Skeletal muscle tissue (tissue), 4 donors: ENCODE data around the gene CHFR. TPM values are rescaled to one million over a fixed set of nuclear protein-coding genes. Genes with fewer than 3 reads are reported as not detected.
A peak's percentile ranks its signal among the peaks of the same experiment; 100 is the strongest.
"Not testable (repeated sequence)": the region's sequence is repeated elsewhere in the genome, so short reads cannot be mapped to it uniquely, and the experiment has no call there.

Source experiments
- H3K27ac ChIP-seq: one replicate; pipeline ENCODE4 v1.7.0; 2013; ENCODE audit warnings: mild to moderate bottlenecking, low read depth, low read length, inconsistent platforms
- H3K27me3 ChIP-seq, 3 donors: one replicate each; pipeline ENCODE4 v1.7.0; 2013; ENCODE audit warnings: low read length in 3 of 3; ENCODE audit not compliant: control insufficient read depth in 3 of 3, insufficient read depth in 3 of 3
- H3K36me3 ChIP-seq, 3 donors: one replicate each; pipeline ENCODE4 v1.7.0; 2013; ENCODE audit warnings: low read length in 3 of 3; ENCODE audit not compliant: control insufficient read depth in 3 of 3, insufficient read depth in 3 of 3
- H3K4me1 ChIP-seq, 3 donors: one replicate each; pipeline ENCODE4 v1.7.0; 2013; ENCODE audit warnings: low read length in 3 of 3, mild to moderate bottlenecking in 3 of 3; ENCODE audit not compliant: control insufficient read depth in 3 of 3, insufficient read depth in 3 of 3
- H3K4me3 ChIP-seq, 3 donors: one replicate each; pipeline ENCODE4 v1.7.0; 2013; ENCODE audit warnings: low read length in 3 of 3
- H3K9ac ChIP-seq, 3 donors: one replicate each; pipeline ENCODE4 v1.7.0; 2013; ENCODE audit warnings: low read length in 3 of 3, mild to moderate bottlenecking in 3 of 3, moderate library complexity in 2 of 3, low read depth in 1 of 3
- H3K9me3 ChIP-seq, 3 donors: one replicate each; pipeline ENCODE4 v1.7.0; 2013; ENCODE audit warnings: low read length in 3 of 3; ENCODE audit not compliant: control insufficient read depth in 3 of 3
- total RNA-seq: library from RNA; depleted of rRNA; stranded (reverse); fragments of >200 nt; gene quantifications from one replicate; pipeline ENCODE4 v1.2.3, GENCODE V29; 2014
- donor health status: Osteomylitis.

Gene CHFR
- total RNA-seq, 1 donor from 2014 or later, result 14.1 TPM

GRCh38 chr12:132824053-132824452 lies 63.4 kb downstream of the CHFR start:
- no peak overlapping the region for H3K9ac ChIP-seq
- peaks cover 25 to 53% (median 25%) of the 10 kb centered on the region in 3 donors for H3K36me3 ChIP-seq
- H3K27me3 ChIP-seq, result no peaks in the 10 kb centered on the region
- H3K27ac ChIP-seq, result no peak overlapping the region
- H3K9me3 ChIP-seq, result no peaks in the 10 kb centered on the region
- H3K4me3 ChIP-seq, result no peak overlapping the region
- H3K4me1 ChIP-seq, result peaks cover 16 to 23% (median 21%) of the 10 kb centered on the region in 3 donors

- Histone ChIP-seq H3K9me3 (no peaks in the 10 kb centered on the region), H3K4me3 (no peak overlapping the region), H3K4me1 (no peaks in the 10 kb centered on the region), H3K9ac (no peak overlapping the region), H3K27me3 (no peaks in the 10 kb centered on the region), H3K27ac (no peak overlapping the region), H3K36me3 (peaks cover 42 to 57% (median 55%) of the 10 kb centered on the region in 3 donors)
These were observed 68.8 kb downstream of the CHFR start for GRCh38 chr12:132818562-132818961.

GRCh38 chr12:132814232-132814631 lies 73.2 kb downstream of the CHFR start:
- H3K9me3 ChIP-seq, result no peaks in the 10 kb centered on the region
- H3K27me3 ChIP-seq, result no peaks in the 10 kb centered on the region
- H3K36me3 ChIP-seq, result peaks cover 47 to 59% (median 48%) of the 10 kb centered on the region in 3 donors
- H3K27ac ChIP-seq, result no peak overlapping the region
- no peak overlapping the region for H3K9ac ChIP-seq
- no peaks in the 10 kb centered on the region for H3K4me1 ChIP-seq
- no peak overlapping the region for H3K4me3 ChIP-seq

GRCh38 chr12:132813443-132813842 lies 74.0 kb downstream of the CHFR start:
- Histone ChIP-seq H3K4me3 (no peak overlapping the region), H3K27me3 (no peaks in the 10 kb centered on the region), H3K9ac (no peak overlapping the region), H3K9me3 (no peaks in the 10 kb centered on the region), H3K4me1 (no peaks in the 10 kb centered on the region), H3K27ac (no peak overlapping the region), H3K36me3 (peaks cover 46 to 55% (median 47%) of the 10 kb centered on the region in 3 donors)

- Histone ChIP-seq H3K4me3 (no peak overlapping the region), H3K27ac (no peak overlapping the region), H3K9me3 (no peaks in the 10 kb centered on the region), H3K36me3 (peaks cover 44 to 55% (median 50%) of the 10 kb centered on the region in 3 donors), H3K4me1 (no peaks in the 10 kb centered on the region), H3K27me3 (no peaks in the 10 kb centered on the region), H3K9ac (no peak overlapping the region)
These were observed 74.6 kb downstream of the CHFR start for GRCh38 chr12:132812631-132813305.

GRCh38 chr12:132809391-132809790 lies 78.0 kb downstream of the CHFR start:
- not testable (repeated sequence) for H3K4me3 ChIP-seq, H3K9ac ChIP-seq, H3K4me1 ChIP-seq, H3K27ac ChIP-seq, H3K9me3 ChIP-seq, H3K27me3 ChIP-seq
- H3K36me3 ChIP-seq, result peaks cover 42 to 54% (median 51%) of the 10 kb centered on the region in 3 donors

GRCh38 chr12:132807295-132808092 lies 79.9 kb downstream of the CHFR start:
- Histone ChIP-seq H3K9me3 (no peaks in the 10 kb centered on the region), H3K27ac (peak overlapping the region; percentile 36), H3K4me3 (no peak overlapping the region), H3K27me3 (no peaks in the 10 kb centered on the region), H3K36me3 (peaks cover 39 to 52% (median 44%) of the 10 kb centered on the region in 3 donors), H3K9ac (no peak overlapping the region), H3K4me1 (peaks cover 0 to 7% (median 0%) of the 10 kb centered on the region in 3 donors)

- Histone ChIP-seq H3K27ac (no peak overlapping the region), H3K27me3 (no peaks in the 10 kb centered on the region), H3K36me3 (peaks cover 39 to 52% (median 40%) of the 10 kb centered on the region in 3 donors), H3K9me3 (no peaks in the 10 kb centered on the region), H3K4me3 (no peak overlapping the region), H3K9ac (no peak overlapping the region), H3K4me1 (peaks cover 0 to 7% (median 0%) of the 10 kb centered on the region in 3 donors)
These were observed 80.5 kb downstream of the CHFR start for GRCh38 chr12:132806857-132807256.

GRCh38 chr12:132804426-132804861 lies 83.0 kb downstream of the CHFR start:
- Histone ChIP-seq H3K9me3 (no peaks in the 10 kb centered on the region), H3K36me3 (peaks cover 56 to 70% (median 59%) of the 10 kb centered on the region in 3 donors), H3K4me1 (peaks cover 0 to 7% (median 0%) of the 10 kb centered on the region in 3 donors), H3K9ac (no peak overlapping the region), H3K27me3 (no peaks in the 10 kb centered on the region), H3K27ac (no peak overlapping the region), H3K4me3 (no peak overlapping the region)

- H3K27me3 ChIP-seq, result no peaks in the 10 kb centered on the region
- no peak overlapping the region for H3K9ac ChIP-seq
- H3K4me3 ChIP-seq, result no peak overlapping the region
- H3K9me3 ChIP-seq, result no peaks in the 10 kb centered on the region
- H3K27ac ChIP-seq, result no peak overlapping the region
- H3K4me1 ChIP-seq, result peaks cover 0 to 7% (median 0%) of the 10 kb centered on the region in 3 donors
- H3K36me3 ChIP-seq, result peaks cover 61 to 76% (median 65%) of the 10 kb centered on the region in 3 donors
These were observed 83.5 kb downstream of the CHFR start for GRCh38 chr12:132803888-132804287.
